K562 (cell line): ENCODE measurements around the gene ZCCHC3. TPM values are rescaled to one million over a fixed set of nuclear protein-coding genes. Genes with fewer than 3 reads are reported as not detected.

Source experiments
- ARNT ChIP-seq, 2 experiments: fragments of 450-650 bp; IDR thresholded peaks; 2 replicates each; pipeline ENCODE4 v1.6.1; 2016; ENCODE audit warnings: mild to moderate bottlenecking in 1 of 2
- CHD2 ChIP-seq: IDR thresholded peaks from 2 replicates; pipeline ENCODE4 v1.6.1; 2011; ENCODE audit warnings: low read depth, low read length
- E2F8 ChIP-seq: fragments of 450-650 bp; IDR thresholded peaks from 2 replicates; pipeline ENCODE4 v1.7.1; 2018; ENCODE audit warnings: mild to moderate bottlenecking, low read depth; ENCODE audit not compliant: partially characterized antibody
- ESRRA ChIP-seq: fragments of 450-650 bp; IDR thresholded peaks from 2 replicates; pipeline ENCODE4 v1.6.1; 2014; ENCODE audit warnings: low read depth, mild to moderate bottlenecking, moderate library complexity, borderline replicate concordance
- FOXK2 ChIP-seq, 2 experiments: fragments of 450-650 bp; IDR thresholded peaks in 1 of 2; conservative IDR thresholded peaks in 1 of 2; 2 replicates each; pipeline ENCODE4 v1.6.1; 2016; ENCODE audit warnings: low read depth in 2 of 2, mild to moderate bottlenecking in 1 of 2
- FOXP4 ChIP-seq: sonication (generic); formaldehyde crosslinking; IDR thresholded peaks from 2 replicates; pipeline ENCODE4 v1.8.0; 2022; ENCODE audit warnings: mild to moderate bottlenecking, missing genetic modification reagents, borderline replicate concordance
- POLR2AphosphoS2 ChIP-seq: IDR thresholded peaks from 2 replicates; pipeline ENCODE4 v1.6.1; 2012; ENCODE audit warnings: low read length, improper control_type of control experiment
- POLR2G ChIP-seq: fragments of 200-400 bp; formaldehyde crosslinking; IDR thresholded peaks from 2 replicates; pipeline ENCODE4 v1.6.1; 2017; ENCODE audit warnings: low read depth, mild to moderate bottlenecking, antibody characterized with exemption, low read length, moderate library complexity
- RCOR1 ChIP-seq, 2 experiments: IDR thresholded peaks; 2 replicates each; pipeline ENCODE4 v1.6.1; 2012; ENCODE audit warnings: low read depth in 2 of 2, low read length in 2 of 2, borderline replicate concordance in 1 of 2, improper control_type of control experiment in 1 of 2
- SP1 ChIP-seq: sonication (generic); formaldehyde crosslinking; IDR thresholded peaks from 2 replicates; pipeline ENCODE4 v1.8.1; 2022; ENCODE audit warnings: mild to moderate bottlenecking, missing genetic modification reagents
- THAP7 ChIP-seq: fragments of 250-450 bp; sonication (Bioruptor Pico); IDR thresholded peaks from 2 replicates; pipeline ENCODE4 v1.5.0; 2021
- USF1 ChIP-seq: sonication (generic); formaldehyde crosslinking; IDR thresholded peaks from 2 replicates; pipeline ENCODE4 v1.9.0; 2022; ENCODE audit warnings: mild to moderate bottlenecking, missing genetic modification reagents
- ZKSCAN8 ChIP-seq: fragments of 200-800 bp; sonication (Bioruptor generic); IDR thresholded peaks from 2 replicates; pipeline ENCODE4 v1.6.1; 2016; ENCODE audit warnings: missing genetic modification characterization, missing compliant biosample characterization
- ZNF124 ChIP-seq: sonication (generic); formaldehyde crosslinking; IDR thresholded peaks from 2 replicates; pipeline ENCODE4 v1.8.1; 2022; ENCODE audit warnings: missing genetic modification reagents
- ZNF143 ChIP-seq: sonication (generic); formaldehyde crosslinking; IDR thresholded peaks from 2 replicates; pipeline ENCODE4 v1.9.0; 2022; ENCODE audit warnings: mild to moderate bottlenecking, missing genetic modification reagents
- ZNF583 ChIP-seq: fragments of 250-450 bp; sonication (Bioruptor Pico); IDR thresholded peaks from 2 replicates; pipeline ENCODE4 v1.4.0; 2020
- ZNF740 ChIP-seq, 3 experiments: fragments of 200-800 bp in 1 of 3; sonication (Bioruptor generic) in 1 of 3; sonication (generic) in 1 of 3; formaldehyde crosslinking in 1 of 3; IDR thresholded peaks; 2 replicates each; pipeline versions ENCODE4 v1.6.1 to v1.8.0; 2016 to 2022; ENCODE audit warnings: mild to moderate bottlenecking in 2 of 3, missing compliant biosample characterization in 2 of 3, missing genetic modification characterization in 2 of 3, missing genetic modification reagents in 1 of 3
- polyA plus RNA-seq, 8 experiments: library from polyadenylated mRNA; depleted of rRNA in 4 of 8; stranded (reverse) in 5 of 8; unstranded in 3 of 8; fragments of >200 nt; fragmentation: Nextera tagmentation in 2 of 8; fragmentation: Illumina TruSeq in 1 of 8; extraction: Ambion mirVana in 2 of 8; extraction: Trizol in 1 of 8; gene quantifications; 2 replicates each; pipeline versions ENCODE4 v1.2.1 to v1.2.3, GENCODE V29; 2011 to 2014; ENCODE audit warnings: inconsistent platforms in 1 of 8, missing spikeins in 1 of 8
- total RNA-seq, 7 experiments: library from RNA; depleted of rRNA in 6 of 7; stranded (reverse); fragments of >200 nt in 6 of 7; fragmentation: Illumina TruSeq in 2 of 7; extraction: Trizol in 2 of 7; gene quantifications; 2 replicates each; pipeline versions ENCODE4 v1.2.1 to v1.2.3, GENCODE V29; 2011 to 2021; ENCODE audit warnings: low replicate concordance in 1 of 7

Gene ZCCHC3
- total and polyA plus RNA-seq, 9 of the 15 experiments (the other 6 are each of a cell fraction or from before 2014, with no cell fraction given), result 2.8 to 23.3 (median 16.5) TPM

GRCh38 chr20:330233-331149 lies 33.1 kb downstream of the ZCCHC3 start (continued):
- no peak for TF ChIP-seq ZNF740 (CRISPR knock-in tag; IDR thresholded peaks at IDR 0.05)
- TF ChIP-seq ZNF740 (tag; IDR thresholded peaks at IDR 0.05), result no peak
- no peak for TF ChIP-seq ZKSCAN8 (CRISPR knock-in tag)
- 0 out of 2 replicates have a peak, but pooled peaks have one; percentile 51 for TF ChIP-seq POLR2AphosphoS2
- TF ChIP-seq ZNF124 (CRISPR knock-in tag), result no peak
- TF ChIP-seq ZNF583 (CRISPR knock-in tag), result no peak
- TF ChIP-seq RCOR1 (IDR thresholded peaks at IDR 0.05; ENCODE audit: borderline replicate concordance in 1 of 2, low read depth in 2 of 2, low read length in 2 of 2), result peak in 1 of 2 experiments; percentile 24; a peak in 1 of 4 replicates
- TF ChIP-seq SP1 (CRISPR knock-in tag), result 0 out of 2 replicates have a peak, but pooled peaks have one; percentile 24
- peak; percentile 38; the same call in 1 of the 2 replicates for TF ChIP-seq ESRRA
- TF ChIP-seq ZNF143, result no peak
- no peak for TF ChIP-seq THAP7 (CRISPR knock-in tag)
- TF ChIP-seq ARNT (IDR thresholded peaks at IDR 0.05), result no peak
- no peak for TF ChIP-seq USF1 (CRISPR knock-in tag)
- TF ChIP-seq FOXK2 (conservative IDR thresholded peaks at IDR 0.05 in 1 of 2, IDR thresholded peaks at IDR 0.05 in 1 of 2; ENCODE audit: low read depth in 2 of 2), result peak in 1 of 2 experiments; percentile 38; a peak in 1 of 4 replicates
- TF ChIP-seq E2F8, result peak; percentile 18
- TF ChIP-seq POLR2G, result 0 out of 2 replicates have a peak, but pooled peaks have one; percentile 22
- no peak for TF ChIP-seq CHD2
- TF ChIP-seq FOXP4 (CRISPR knock-in tag), result no peak
